G401 (cell line): ENCODE data around the gene PBX1. TPM values are rescaled to one million over a fixed set of nuclear protein-coding genes. Genes with fewer than 3 reads are reported as not detected.

ENCODE experiments used
- DNase-seq: peaks from one replicate; pipeline ENCODE4 v3.0.0-alpha.2; 2015; ENCODE audit warnings: low spot score
- in situ Hi-C: cut with HindIII; loops from 2 replicates; pipeline ENCODE4 v1.10.0; 2016; ENCODE audit warnings: low sequenced_read_pairs, mixed read lengths
- total RNA-seq: library from RNA; depleted of rRNA; stranded (reverse); fragments of >200 nt; shearing (Covaris generic); gene quantifications from 2 replicates; pipeline ENCODE4 v1.2.3, GENCODE V29; 2014

Gene PBX1
- total RNA-seq, 1 experiment from 2014 or later = not detected

- no peak for DNase-seq
- in situ Hi-C loops = no loop called here
Measured at GRCh38 chr1:164704954-164705353, 146.0 kb downstream of the PBX1 start.

- in situ Hi-C loops = no loop called here
Measured at GRCh38 chr1:164706606-164706987, 147.6 kb downstream of the PBX1 start.

GRCh38 chr1:164707868-164708331 lies 148.9 kb downstream of the PBX1 start:
- no peak for DNase-seq
- in situ Hi-C loops = no loop called here

More at GRCh38 chr1:164706606-164706987, 147.6 kb downstream of the PBX1 start:
- no peak for DNase-seq

DNA sequence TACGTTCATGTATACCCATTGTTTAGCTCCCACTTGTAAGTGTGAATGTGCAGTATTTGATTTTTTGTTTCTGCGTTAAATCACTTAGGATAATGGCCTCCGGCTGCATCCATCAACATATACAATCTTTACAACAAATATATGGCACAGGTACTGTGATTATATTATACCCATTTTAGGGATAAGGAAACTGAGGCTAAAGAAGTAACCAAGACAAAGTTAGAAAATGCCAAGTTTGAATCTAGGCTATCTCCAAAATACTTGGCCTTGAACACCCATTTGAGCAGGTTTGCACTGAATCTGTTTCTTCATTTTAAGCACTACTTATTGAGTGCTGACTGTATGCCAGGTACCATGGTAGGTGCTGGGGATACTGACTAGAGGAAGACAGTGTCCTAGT lies 149.6 kb downstream of the PBX1 start:
- in situ Hi-C loops = no loop called here

DNA sequence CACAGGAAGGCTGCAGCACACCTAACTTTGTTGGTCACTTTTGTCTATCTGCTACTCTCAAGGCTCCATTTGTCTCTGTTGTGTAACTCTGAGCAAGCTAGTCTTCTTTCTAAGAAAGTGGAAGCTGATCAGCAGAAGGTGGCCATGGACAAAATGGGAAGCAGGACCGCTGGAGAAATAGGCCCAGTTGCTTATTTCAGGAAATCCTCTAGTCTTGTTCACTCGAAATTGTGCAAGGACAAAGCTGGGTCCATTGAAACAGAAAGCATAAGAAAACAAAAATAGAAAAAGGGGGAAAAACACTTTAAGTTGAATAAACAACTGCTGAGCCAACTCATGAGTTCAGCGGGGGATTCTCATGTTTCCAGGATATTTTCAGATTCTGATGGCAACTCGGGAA lies 150.1 kb downstream of the PBX1 start:
- in situ Hi-C loops = no loop called here

More for the DNA sequence above, 149.6 kb downstream of the PBX1 start:
- no peak for DNase-seq

GRCh38 chr1:164709541-164710278 lies 150.7 kb downstream of the PBX1 start:
- in situ Hi-C loops = no loop called here
- DNase-seq = no peak

More for the DNA sequence above, 150.1 kb downstream of the PBX1 start:
- no peak for DNase-seq

DNA sequence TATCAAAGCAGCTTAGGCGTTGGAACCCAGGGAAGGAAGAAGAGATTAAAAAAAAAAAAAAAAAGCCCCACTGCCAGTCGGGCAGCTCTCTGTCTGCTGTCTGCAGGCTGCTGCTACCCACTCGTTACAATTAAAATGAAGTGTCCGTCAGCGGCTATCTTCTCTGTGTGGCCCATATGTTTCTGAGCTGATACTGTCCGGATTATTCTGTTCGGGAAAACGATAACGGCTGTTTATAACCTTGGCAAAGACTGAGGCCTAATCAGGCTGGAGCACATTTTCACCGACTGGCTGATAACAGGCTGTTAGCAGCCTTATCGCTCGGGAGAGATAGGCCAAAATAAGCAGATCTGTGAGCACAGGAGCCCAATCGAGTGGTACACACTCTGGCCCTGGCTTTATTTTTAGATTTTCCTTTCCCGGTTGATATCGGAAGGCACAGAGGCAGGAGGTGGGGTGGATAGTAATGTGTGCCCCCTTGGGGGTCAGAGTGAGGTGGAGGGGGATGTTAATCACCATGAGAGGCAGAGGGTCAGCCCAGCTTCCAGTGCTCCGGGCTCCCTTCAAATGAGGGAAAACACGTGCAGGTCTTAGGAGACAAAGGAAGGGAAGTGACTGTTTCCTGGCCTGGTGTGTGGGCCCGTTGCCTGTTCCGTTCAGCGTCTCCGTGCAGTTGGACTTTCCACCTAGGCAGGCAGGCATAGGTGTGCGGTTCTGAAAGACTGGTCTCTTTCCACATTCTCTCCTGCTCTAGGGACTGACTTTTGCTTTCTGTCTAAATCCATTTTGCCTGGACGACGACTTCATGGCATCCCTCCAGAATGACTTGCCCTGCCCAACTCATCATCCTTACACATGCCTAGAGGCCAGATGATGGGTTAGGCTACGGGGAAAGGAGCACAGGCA lies 153.4 kb downstream of the PBX1 start:
- in situ Hi-C loops = no loop called here
- peak; percentile 66 for DNase-seq

- in situ Hi-C loops = no loop called here
- DNase-seq = no peak
Measured at GRCh38 chr1:164713456-164714207, 154.6 kb downstream of the PBX1 start.

DNA sequence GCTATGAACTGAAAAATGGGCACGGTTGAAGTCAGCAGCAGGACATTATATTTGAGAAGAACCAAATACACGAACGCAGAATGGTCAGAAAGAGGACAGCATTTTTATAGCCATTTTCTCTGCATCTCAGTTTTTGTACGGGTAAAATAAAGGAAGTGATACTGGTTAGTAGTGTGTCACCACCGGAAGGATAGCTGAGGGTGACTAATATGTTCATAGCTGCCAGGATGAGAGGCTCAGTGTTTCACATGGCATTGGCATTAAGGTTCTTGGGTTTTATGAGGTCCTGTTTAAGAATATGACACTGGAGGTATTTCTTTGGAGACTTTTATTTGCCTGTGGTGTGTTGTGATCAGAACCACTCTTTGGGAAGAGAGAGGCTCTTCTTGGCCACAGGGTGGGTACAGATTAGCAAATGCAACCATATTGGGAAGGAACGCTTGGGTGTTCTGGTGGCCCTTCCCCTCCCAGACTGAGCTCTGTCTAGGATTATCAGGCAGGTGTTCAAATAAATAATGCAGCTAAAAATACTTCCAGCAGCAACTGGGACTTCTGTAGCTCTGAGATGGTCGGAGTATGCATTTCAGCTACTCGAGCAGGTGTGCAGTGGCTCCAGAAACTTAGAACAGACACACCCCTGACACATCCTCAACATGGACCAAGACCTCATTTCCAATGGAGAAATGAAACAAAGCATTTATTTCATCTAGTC lies 158.2 kb downstream of the PBX1 start:
- no peak for DNase-seq
- in situ Hi-C loops = no loop called here

DNA sequence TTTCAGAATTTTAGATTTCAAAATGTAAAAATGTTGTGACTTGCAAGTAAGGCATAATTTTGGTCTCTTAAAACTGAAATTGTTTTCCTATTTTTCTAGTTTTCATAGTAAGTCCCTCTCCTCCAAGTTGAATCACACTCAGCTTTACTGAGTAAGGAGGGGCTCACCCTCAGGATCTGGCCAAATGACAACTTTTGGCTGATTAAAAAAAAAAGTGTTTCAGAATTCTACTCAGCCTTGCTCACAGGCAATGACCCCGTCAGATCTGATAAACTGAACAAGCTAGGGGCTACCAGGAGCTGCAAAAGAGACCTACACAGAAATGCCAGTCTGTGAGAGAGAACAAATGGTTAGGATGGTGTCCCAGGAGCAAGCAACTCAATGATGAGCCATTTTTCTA lies 159.8 kb downstream of the PBX1 start:
- DNase-seq = no peak
- in situ Hi-C loops = no loop called here

DNA sequence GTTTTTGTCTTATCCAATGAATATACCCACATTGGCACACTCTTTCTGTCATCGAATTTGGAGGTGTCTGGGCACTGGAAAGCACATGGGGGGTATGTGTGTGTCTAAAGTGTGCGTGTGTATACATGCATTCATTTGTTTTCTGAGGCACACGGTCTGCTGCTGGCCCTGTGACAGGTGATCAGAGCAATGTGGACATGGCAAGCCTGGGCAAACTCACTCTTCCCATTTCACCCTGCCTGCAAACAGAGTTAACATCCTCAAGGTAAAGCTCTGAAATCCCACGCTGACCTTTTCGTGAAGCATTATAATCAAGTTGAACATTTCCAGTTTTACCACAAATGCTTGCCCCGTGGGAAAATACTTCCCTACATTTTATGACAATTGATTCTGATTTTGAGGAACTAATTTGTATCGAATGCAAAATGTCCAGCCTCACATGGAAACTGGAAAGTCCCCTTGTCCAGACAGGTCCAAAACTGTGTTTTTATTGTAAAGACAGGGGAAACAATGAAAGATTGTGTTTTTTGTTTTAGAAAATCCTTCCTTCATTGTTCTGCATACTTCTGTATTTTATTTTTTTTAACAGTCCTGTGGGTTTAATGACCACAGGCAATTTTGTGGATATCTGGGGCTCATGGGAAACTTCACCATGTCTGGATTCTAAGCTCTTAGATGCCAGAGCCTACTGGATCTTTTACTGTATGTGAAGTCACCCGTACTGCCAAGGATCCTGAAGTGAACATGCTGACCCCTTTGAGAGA lies 160.9 kb downstream of the PBX1 start:
- DNase-seq = peak; percentile 15
- in situ Hi-C loops = no loop called here

DNA sequence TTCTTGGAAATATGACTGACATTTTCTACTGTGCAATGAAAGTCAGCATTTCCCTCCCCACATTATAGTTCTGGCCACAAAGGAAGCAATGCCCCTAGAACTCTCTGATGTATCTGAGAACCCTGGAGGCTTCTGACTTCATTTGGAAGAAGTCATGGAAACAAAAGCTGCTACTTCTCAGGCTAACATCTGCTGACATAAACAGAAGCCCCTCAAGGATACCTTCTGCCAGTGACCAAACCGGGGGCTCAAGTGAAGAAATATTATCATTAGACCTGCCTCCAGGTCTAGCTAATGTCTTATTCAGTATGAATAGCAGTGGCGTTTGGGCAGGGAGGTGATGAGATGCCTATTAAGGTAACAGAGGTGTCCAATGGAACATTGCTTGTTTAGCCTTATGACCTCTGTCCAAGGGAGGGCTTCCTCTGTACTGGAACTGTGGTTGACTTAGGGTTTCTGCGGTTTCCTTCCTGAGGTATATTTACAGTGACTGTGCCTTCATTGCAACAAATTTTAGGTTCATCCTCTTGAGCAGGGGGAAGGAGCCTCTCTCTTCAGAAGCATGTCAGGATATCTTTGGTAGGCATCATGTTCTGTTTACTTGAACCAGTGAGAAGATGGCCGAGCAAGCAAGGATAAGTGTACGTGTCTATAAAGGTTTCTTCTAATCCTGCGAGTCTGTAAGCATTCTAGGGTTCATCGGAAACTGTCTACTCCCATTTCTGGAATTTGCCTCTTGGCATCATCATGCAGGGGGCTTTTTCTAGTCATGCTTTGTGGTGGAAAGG lies 161.7 kb downstream of the PBX1 start:
- DNase-seq = no peak
- in situ Hi-C loops = no loop called here

- in situ Hi-C loops = no loop called here
- peak; percentile 22 for DNase-seq
Measured at GRCh38 chr1:164721228-164721496, 162.2 kb downstream of the PBX1 start.

DNA sequence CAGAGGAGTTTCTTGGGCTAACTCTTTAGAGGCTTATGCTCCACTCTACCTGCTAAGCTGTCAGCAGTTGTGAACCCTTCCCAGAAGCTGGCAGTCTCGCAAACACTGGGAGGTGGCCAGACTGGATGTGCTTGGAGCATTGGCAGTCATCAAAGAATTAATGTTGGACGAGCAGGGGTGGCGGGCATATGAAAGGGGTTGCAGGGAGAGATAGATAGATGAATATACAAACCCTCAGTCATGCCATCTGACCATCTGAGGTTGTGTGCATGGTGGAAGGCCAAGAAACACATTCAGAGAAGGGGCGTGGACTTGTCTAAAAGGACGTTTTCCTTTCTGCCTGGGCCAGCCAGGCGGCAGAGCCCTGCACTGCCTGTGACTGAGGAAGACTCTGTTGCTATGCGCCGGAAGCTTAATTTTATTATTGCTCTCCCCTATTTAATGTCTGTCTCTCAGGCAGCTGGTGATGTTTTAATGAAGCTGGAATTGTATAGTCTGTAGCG lies 164.4 kb downstream of the PBX1 start:
- in situ Hi-C loops = no loop called here

GRCh38 chr1:164725401-164725800 lies 166.4 kb downstream of the PBX1 start:
- no peak for DNase-seq
- in situ Hi-C loops = no loop called here

More for the DNA sequence above, 164.4 kb downstream of the PBX1 start:
- DNase-seq = no peak

DNA sequence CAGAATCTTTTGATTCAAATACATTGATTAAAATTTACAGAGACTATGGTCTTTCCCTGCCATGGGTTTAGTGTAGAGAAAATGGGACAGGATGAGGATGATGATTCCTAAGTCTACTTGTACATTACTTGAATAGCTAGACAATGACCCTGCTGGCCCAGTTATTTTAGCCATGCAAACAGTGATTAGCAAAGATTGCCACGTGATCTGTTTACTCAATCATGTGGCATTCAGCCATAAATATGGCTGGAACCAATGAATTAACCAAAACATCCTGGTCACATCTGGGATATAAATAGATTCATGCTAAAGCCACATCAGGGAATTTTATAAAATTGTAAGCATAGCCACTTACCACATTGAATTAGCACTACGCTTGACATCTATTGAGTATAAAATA lies 167.3 kb downstream of the PBX1 start:
- DNase-seq = no peak
- in situ Hi-C loops = no loop called here

- in situ Hi-C loops = no loop called here
- DNase-seq = no peak
Measured at GRCh38 chr1:164728719-164729118, 169.7 kb downstream of the PBX1 start.
